OCI-LY1 (cell line): ENCODE data around the gene TEC.

Experiments used
- H2AFZ ChIP-seq: fragments of 200-600 bp; sonication (generic), shearing (Covaris generic); 2 replicates; pipeline ENCODE4 v1.6.0; 2014; ENCODE audit warnings: antibody characterized with exemption, mild to moderate bottlenecking, low read length
- H3F3A ChIP-seq: fragments of 200-600 bp; sonication (generic), shearing (Covaris generic); 2 replicates; pipeline ENCODE4 v1.6.0; 2014; ENCODE audit warnings: mild to moderate bottlenecking, antibody characterized with exemption, low read length, moderate library complexity; ENCODE audit not compliant: insufficient read depth
- H3K27ac ChIP-seq: fragments of 200-600 bp; sonication (generic); 2 replicates; pipeline ENCODE4 v1.5.1; 2014; ENCODE audit warnings: low read length, mixed run types, mild to moderate bottlenecking, low read depth; ENCODE audit not compliant: poor library complexity, severe bottlenecking
- H3K27me3 ChIP-seq: fragments of 200-600 bp; sonication (generic); 2 replicates; pipeline ENCODE4 v1.6.0; 2014; ENCODE audit warnings: antibody characterized with exemption, mild to moderate bottlenecking, low read length, moderate library complexity; ENCODE audit not compliant: insufficient read depth
- H3K36me3 ChIP-seq: fragments of 200-600 bp; sonication (generic); 2 replicates; pipeline ENCODE4 v1.6.1; 2014; ENCODE audit warnings: mild to moderate bottlenecking, antibody characterized with exemption, low read length, moderate library complexity, mixed read lengths; ENCODE audit not compliant: insufficient read depth
- H3K4me1 ChIP-seq: fragments of 200-600 bp; sonication (generic); 2 replicates; pipeline ENCODE4 v1.5.1; 2014; ENCODE audit warnings: mild to moderate bottlenecking, low read length, moderate library complexity; ENCODE audit not compliant: insufficient read depth, severe bottlenecking
- H3K4me2 ChIP-seq: fragments of 200-600 bp; sonication (generic), shearing (Covaris generic); 2 replicates; pipeline ENCODE4 v1.6.1; 2014; ENCODE audit warnings: low read length
- H3K4me3 ChIP-seq: fragments of 200-600 bp; sonication (generic); 2 replicates; pipeline ENCODE4 v1.5.1; 2014; ENCODE audit warnings: low read length, low read depth, mild to moderate bottlenecking, mixed read lengths; ENCODE audit not compliant: poor library complexity, severe bottlenecking
- H3K79me2 ChIP-seq: fragments of 200-600 bp; shearing (Covaris generic); 2 replicates; pipeline ENCODE4 v1.6.1; 2016; ENCODE audit warnings: mixed run types, low read length, mixed read lengths; ENCODE audit not compliant: insufficient read depth
- H3K9ac ChIP-seq: fragments of 200-600 bp; sonication (generic), shearing (Covaris generic); 2 replicates; pipeline ENCODE4 v1.6.1; 2014; ENCODE audit warnings: mild to moderate bottlenecking, low read length, mixed read lengths
- H3K9me2 ChIP-seq: fragments of 200-600 bp; sonication (generic), shearing (Covaris generic); 2 replicates; pipeline ENCODE4 v1.6.1; 2014; ENCODE audit warnings: low read depth, mild to moderate bottlenecking, low read length, mixed read lengths
- H3K9me3 ChIP-seq: fragments of 200-600 bp; shearing (Covaris generic); 2 replicates; pipeline ENCODE4 v1.6.1; 2014; ENCODE audit warnings: low read length, mixed read lengths
- H4K20me1 ChIP-seq: fragments of 200-600 bp; sonication (generic), shearing (Covaris generic); 2 replicates; pipeline ENCODE4 v1.6.0; 2016; ENCODE audit warnings: mild to moderate bottlenecking, low read length; ENCODE audit not compliant: insufficient read depth
- CTCF ChIP-seq: fragments of 200-600 bp; sonication (generic), shearing (Covaris generic); IDR thresholded peaks from 2 replicates; pipeline ENCODE4 v1.5.1; 2017; ENCODE audit warnings: mild to moderate bottlenecking, antibody characterized with exemption, low read length, moderate library complexity, mixed read lengths
- EZH2 ChIP-seq: fragments of 200-600 bp; sonication (generic), shearing (Covaris generic); IDR thresholded peaks from 2 replicates; pipeline ENCODE4 v1.8.0; 2017; ENCODE audit warnings: borderline replicate concordance, mixed run types, mild to moderate bottlenecking, antibody characterized with exemption, low read length, moderate library complexity, mixed read lengths

Gene TEC

GRCh38 chr4:48311896-48312295 is 42.3 kb upstream of the TEC start:
- H3K36me3 ChIP-seq, result no peaks in the 10 kb centered on the region
- H3K27me3 ChIP-seq, result no peaks in the 10 kb centered on the region
- no peaks in the 10 kb centered on the region for H3K4me1 ChIP-seq
- H3F3A ChIP-seq, result no peaks in the 10 kb centered on the region
- no peaks in the 10 kb centered on the region for H4K20me1 ChIP-seq
- H2AFZ ChIP-seq, result no peak overlapping the region
- H3K79me2 ChIP-seq, result no peaks in the 10 kb centered on the region
- H3K9me3 ChIP-seq, result no peaks in the 10 kb centered on the region
- H3K27ac ChIP-seq, result no peak overlapping the region
- TF ChIP-seq CTCF (no peak), EZH2 (no peak)
- H3K4me3 ChIP-seq, result no peak overlapping the region
- H3K9ac ChIP-seq, result no peak overlapping the region
- no peak overlapping the region for H3K4me2 ChIP-seq
- H3K9me2 ChIP-seq, result no peaks in the 10 kb centered on the region

- Histone ChIP-seq H3K4me1 (no peaks in the 10 kb centered on the region), H3K4me3 (no peak overlapping the region), H3K79me2 (no peaks in the 10 kb centered on the region), H3K9ac (no peak overlapping the region), H3K4me2 (no peak overlapping the region), H3K27ac (no peak overlapping the region), H3K9me2 (no peaks in the 10 kb centered on the region), H3K9me3 (no peaks in the 10 kb centered on the region), H3K27me3 (no peaks in the 10 kb centered on the region), H4K20me1 (no peaks in the 10 kb centered on the region), H3F3A (no peaks in the 10 kb centered on the region), H2AFZ (no peak overlapping the region), H3K36me3 (no peaks in the 10 kb centered on the region)
- TF ChIP-seq EZH2 (no peak), CTCF (no peak)
Observed at GRCh38 chr4:48308901-48309300, 39.3 kb upstream of the TEC start.

GRCh38 chr4:48307528-48307927 is 37.9 kb upstream of the TEC start:
- no peak for TF ChIP-seq EZH2
- TF ChIP-seq CTCF, result no peak
- Histone ChIP-seq H3K79me2 (no peaks in the 10 kb centered on the region), H3K27ac (no peak overlapping the region), H3K4me3 (no peak overlapping the region), H3K9me2 (no peaks in the 10 kb centered on the region), H3K9ac (no peak overlapping the region), H3K36me3 (no peaks in the 10 kb centered on the region), H3K9me3 (no peaks in the 10 kb centered on the region), H3K27me3 (no peaks in the 10 kb centered on the region), H2AFZ (no peak overlapping the region), H3K4me2 (no peak overlapping the region), H3K4me1 (no peaks in the 10 kb centered on the region), H4K20me1 (no peaks in the 10 kb centered on the region), H3F3A (no peaks in the 10 kb centered on the region)
